BE2C (cell line): Measurements from ENCODE around the gene ARFIP2.

Experiments
- DNase-seq: peaks from one replicate; pipeline ENCODE4 v3.0.0-alpha.2; 2020
- H3K27me3 ChIP-seq: fragments of 250-450 bp; sonication (Bioruptor Pico); 2 replicates; pipeline ENCODE4 v1.5.1; 2020; ENCODE audit warnings: mild to moderate bottlenecking
- H3K36me3 ChIP-seq: fragments of 250-450 bp; sonication (Bioruptor Pico); 2 replicates; pipeline ENCODE4 v1.5.1; 2020; ENCODE audit warnings: mild to moderate bottlenecking
- H3K4me1 ChIP-seq: fragments of 250-450 bp; sonication (Bioruptor Pico); 2 replicates; pipeline ENCODE4 v1.5.1; 2020
- H3K4me3 ChIP-seq: 2 replicates; pipeline ENCODE4 v1.5.1; 2011; ENCODE audit warnings: low read depth, low read length
- H3K9me3 ChIP-seq: fragments of 250-450 bp; sonication (Bioruptor Pico); 2 replicates; pipeline ENCODE4 v1.5.1; 2020
- CTCF ChIP-seq: IDR thresholded peaks from 2 replicates; pipeline ENCODE4 v1.5.1; 2012; ENCODE audit warnings: mild to moderate bottlenecking, low read depth, low read length

ARFIP2 gene

GRCh38 chr11:6433998-6434660 is 47.0 kb downstream of the ARFIP2 start:
- no peak for TF ChIP-seq CTCF
- Histone ChIP-seq H3K4me1 (no peaks in the 10 kb centered on the region), H3K36me3 (no peaks in the 10 kb centered on the region), H3K9me3 (no peaks in the 10 kb centered on the region), H3K27me3 (no peaks in the 10 kb centered on the region), H3K4me3 (no peak overlapping the region)
- no peak for DNase-seq

DNA sequence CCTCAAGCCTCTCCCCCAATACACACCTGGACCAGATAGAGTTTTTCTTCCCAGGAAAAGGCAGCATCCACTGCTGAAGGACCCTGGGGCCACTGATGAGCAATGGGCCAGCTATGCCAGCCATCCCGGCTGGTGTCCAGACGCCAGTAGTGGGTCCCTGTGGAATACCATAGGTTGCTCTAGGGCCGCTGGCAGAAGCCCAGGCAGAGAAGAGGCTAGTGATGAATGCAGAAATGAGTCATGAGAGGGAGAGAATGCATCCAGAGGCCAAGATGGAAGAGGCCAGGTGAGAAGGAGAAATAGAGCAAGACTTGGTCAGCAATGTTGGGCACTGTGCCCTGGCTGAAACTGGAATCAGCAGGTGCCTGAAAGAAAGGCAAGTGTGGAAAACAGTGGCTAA is 49.3 kb downstream of the ARFIP2 start:
- Histone ChIP-seq H3K36me3 (no peaks in the 10 kb centered on the region), H3K4me1 (no peaks in the 10 kb centered on the region), H3K4me3 (no peak overlapping the region), H3K27me3 (no peaks in the 10 kb centered on the region), H3K9me3 (no peaks in the 10 kb centered on the region)
- peak; percentile 40 for DNase-seq
- TF ChIP-seq CTCF, result no peak

DNA sequence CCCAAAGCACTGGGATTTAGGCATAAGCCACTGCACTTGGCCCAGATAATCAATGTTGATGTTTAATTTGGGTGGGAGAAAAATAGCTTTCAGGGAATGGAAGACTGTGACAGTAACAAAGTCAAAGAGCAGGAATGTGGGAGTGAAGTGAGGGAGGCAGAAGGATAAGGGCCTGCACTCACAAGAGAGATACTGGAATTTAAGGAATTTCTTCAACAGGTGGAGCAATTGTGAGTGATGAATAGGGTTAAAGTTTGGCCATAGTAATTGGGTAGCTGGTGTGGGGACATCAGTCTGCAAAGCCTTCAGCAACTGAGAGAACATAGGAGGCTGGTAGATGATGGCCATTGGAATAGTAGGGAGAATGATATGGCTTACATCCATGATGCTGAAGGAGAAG is 53.6 kb downstream of the ARFIP2 start:
- Histone ChIP-seq H3K4me3 (no peak overlapping the region), H3K9me3 (no peaks in the 10 kb centered on the region), H3K36me3 (no peaks in the 10 kb centered on the region), H3K4me1 (no peaks in the 10 kb centered on the region), H3K27me3 (no peaks in the 10 kb centered on the region)
- TF ChIP-seq CTCF, result no peak
- DNase-seq, result no peak
